NOMO-1 treated with dmso at 0.1 percent for 144 hours (cell line): ENCODE results near the gene C2CD4D.

ENCODE experiments used
- DNase-seq: peaks from one replicate; lab custom pipeline; 2025; ENCODE audit not compliant: unreplicated experiment; lab: John Stamatoyannopoulos, UW

C2CD4D gene

DNA sequence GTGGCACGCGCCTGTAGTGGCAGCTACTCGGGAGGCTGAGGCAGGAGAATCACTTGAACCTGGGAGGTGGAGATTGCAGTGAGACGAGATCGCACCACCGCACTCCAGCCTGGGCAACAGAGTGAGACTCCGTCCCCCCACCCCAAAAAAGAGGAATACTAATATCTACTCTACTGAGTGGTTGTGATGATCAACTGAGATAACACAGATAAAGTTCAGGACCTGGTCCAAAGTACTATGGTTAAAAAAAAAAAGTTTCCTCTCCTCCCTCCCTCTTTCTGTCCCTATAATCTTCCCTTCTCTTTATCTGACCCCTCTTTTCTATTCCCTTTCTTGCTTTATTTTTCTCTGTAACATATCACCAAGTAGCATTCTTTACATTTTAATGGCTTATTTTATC is 4.0 kb downstream of the C2CD4D start:
- DNase-seq = no peak

DNA sequence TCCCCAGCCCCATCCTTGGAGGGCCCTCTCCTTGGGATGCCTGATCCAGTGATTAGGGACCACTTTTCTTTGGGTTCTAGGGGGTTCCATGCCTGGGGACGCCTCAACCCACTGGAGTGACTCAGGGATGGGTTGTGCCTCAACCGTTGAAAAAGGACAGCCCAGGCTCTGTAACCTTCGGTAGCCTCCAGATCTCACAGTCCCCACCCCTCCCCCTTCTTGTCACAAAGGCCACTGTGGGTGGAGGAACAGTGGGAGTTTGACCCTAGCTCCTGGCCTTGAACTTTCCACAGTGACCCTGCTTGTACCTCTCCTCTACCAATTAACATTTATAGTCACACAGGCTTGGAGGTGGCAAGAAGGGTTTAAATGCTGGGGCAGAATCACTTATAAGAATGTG is 5.4 kb downstream of the C2CD4D start:
- DNase-seq = no peak

DNA sequence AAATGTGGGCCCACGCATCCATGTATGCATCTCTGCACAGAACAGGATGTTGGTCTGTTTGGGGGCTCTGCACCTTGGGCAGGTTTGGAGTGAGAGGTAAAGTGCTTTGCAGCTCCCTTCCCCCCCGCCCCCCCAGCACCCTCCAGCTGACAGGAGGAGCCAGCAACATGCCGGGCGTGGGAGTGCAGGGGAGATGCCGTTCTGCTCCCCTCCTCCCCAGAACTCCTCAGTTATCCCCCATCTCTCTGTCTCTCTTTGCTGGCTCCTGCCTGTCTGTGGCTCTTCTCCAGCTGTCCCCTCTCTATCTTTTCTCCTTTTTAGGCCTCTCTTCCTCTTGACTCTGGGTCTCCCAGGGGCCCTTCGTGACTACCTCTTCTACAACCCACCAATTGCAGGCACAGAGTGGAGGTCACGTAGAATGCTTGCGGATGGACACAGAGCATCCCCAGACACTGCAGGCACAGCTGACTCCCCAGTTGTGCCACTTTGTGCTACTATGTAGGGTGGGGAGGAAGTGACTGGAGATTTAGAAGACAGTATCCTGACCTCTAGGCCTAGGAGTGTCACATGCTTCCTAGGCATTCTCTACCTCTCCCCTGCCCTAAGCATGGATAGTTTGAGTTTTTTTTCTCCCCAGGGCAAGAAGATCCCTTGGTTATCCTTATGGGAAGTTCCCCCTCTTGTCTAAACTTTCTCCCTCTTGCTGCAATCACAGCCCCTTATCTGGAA is 6.3 kb downstream of the C2CD4D start:
- no peak for DNase-seq

- no peak for DNase-seq
Measured at GRCh38 chr1:151832318-151832980, 7.2 kb downstream of the C2CD4D start.

DNA sequence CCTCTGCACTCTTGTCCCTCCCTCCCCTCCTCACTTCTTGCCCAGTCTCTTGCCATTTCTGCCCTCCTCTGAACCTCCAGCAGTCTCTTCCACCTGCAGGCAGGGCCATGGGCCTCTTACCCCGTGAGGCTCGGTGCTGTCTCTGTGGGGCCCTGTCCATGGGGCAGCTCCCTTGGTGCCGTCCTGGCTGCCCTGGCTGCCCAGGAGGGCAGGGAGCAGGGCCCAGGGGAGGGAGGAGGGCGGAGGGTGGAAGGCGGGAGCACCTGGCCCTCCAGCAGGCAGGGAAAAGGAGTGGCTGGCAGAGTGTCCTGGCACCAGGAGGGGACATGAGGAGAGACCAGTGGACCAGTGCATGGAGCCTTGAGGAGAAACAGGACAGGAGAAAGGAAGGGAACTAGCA is 8.0 kb downstream of the C2CD4D start, which contains the start of gene RORC:
Gene RORC, minus strand, starts transcription at position 198 of the 400 bp plus-strand sequence. Its CDS starts 38 bp downstream, at position 160.
- DNase-seq = no peak

GRCh38 chr1:151831256-151831591 is 8.4 kb downstream of the C2CD4D start:
- DNase-seq = no peak

- DNase-seq = no peak
Measured at GRCh38 chr1:151830055-151830454, 9.6 kb downstream of the C2CD4D start.

- DNase-seq = no peak
Measured at GRCh38 chr1:151829352-151830046, 10.1 kb downstream of the C2CD4D start.

- no peak for DNase-seq
Measured at GRCh38 chr1:151828921-151829320, 10.7 kb downstream of the C2CD4D start.

GRCh38 chr1:151827853-151828252 is 11.8 kb downstream of the C2CD4D start:
- DNase-seq = no peak

DNA sequence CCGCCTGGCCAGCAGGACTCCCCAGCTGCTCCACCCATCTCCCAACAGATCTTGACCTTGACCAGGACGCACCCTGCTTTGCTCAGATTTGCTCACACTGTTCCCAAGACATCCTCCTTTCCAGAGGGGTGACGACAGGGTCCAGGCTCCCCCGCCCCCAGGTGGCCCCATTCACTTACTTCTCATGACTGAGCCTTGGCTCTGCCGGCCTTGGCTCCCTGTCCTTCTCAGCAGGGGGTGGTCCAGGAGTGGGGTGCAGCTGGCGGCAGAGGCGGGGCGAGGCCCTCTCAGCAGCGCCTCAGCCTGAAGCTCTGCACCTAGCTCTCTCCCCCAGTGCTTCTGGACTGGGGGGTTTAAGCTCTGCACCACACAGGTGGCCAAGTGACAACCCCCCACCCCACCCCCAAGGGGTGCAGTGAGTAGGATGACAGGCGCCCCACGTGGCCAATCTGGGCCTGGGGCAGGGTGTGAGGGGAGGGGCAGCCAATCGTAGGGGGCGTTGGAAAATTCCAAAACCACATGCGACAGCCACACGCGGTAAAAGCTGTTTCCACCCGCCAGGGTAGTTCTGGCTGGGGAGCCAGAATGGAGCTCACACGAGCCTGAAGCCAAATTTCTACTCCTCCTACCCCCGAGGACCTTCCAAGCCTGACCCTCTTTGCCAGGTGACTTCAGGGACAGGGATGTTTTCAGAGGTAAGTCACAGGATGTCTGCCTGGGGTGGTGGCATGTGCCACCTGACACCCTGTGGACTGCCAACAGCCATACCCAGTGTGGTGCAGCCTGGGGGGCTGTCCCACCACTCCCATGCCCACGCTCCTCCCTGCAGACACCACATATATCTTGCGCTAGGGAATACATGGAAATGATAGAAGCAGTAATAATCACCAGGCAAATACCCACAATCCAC is 13.6 kb downstream of the C2CD4D start:
- no peak for DNase-seq

- DNase-seq = no peak
Measured at GRCh38 chr1:151825204-151825603, 14.4 kb downstream of the C2CD4D start.

DNA sequence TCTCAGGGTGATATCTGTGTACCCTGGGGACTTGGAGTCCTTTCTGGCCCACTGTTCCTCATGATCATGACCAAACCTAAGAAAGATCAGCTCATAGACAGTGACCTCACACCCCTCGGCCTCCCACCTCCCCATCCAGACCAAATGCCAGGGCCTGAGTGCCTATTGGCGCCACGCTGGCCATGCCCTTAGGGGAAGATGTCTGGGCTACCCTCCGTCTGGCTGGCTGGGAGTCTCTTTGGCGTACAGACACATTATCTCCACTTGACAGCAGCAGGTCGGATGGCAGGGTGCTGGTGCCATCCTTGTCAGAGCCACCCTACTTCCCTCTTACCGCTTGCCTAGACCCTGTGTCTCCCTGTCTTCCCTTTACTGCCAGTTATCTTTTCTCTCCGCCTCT is 16.4 kb downstream of the C2CD4D start:
- no peak for DNase-seq

DNA sequence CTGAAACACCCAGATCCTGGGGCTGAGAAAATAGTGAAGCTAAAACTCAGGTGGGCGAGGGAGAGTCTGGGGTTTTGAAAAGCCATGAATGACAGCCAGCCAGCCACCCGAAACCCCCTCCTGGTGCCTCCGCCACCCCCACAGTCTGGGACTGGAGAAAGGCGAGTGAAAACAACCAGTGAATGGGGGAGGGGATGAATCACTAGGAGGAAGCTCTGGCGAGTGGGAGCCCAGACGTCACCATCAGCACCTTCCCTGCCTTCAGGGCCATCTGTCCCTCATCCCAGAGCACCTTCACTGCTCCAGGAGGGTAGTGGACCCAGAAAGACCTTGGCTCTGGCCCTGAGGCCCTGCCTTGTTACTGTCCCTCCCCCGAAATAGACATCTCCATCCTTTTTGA is 17.2 kb downstream of the C2CD4D start:
- no peak for DNase-seq

GRCh38 chr1:151820940-151821339 is 18.7 kb downstream of the C2CD4D start:
- no peak for DNase-seq

- no peak for DNase-seq
Measured at GRCh38 chr1:151819976-151820623, 19.5 kb downstream of the C2CD4D start.

DNA sequence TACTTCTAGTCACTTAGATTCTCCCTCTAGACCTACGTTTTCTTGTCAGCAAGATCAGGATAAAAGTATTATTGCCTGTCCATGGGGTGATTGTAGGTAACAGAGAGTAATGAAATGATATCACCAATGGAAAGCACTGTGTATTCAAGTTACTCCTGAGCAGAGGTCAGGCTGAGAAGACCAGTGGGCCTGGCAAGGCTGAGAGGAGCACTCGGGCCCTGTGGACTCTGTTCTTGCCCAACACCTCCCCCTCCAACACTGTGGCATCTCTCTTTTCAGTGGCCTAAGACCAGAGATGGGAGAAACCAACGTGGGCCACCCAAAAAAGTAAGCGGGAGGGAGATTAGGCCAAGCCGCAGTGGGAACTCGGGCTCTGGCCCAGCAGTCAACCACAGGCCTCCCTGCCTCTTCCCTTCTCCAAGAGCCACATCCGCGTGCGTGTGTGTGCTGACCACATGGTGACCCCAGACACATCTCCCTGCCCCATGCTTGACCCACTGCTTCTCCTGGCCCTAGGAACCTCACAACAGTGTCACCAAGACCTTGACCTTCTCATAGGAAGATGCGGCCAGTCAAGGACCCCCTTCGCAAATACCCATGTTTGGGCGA is 20.3 kb downstream of the C2CD4D start:
- no peak for DNase-seq

GRCh38 chr1:151817353-151817730 is 22.3 kb downstream of the C2CD4D start:
- peak; percentile 8 for DNase-seq

- DNase-seq = no peak
Measured at GRCh38 chr1:151816548-151817352, 22.9 kb downstream of the C2CD4D start.
